Right atrium auricular region (tissue), 2 donors: ENCODE measurements around the gene ETHE1. TPM values are rescaled to one million over a fixed set of nuclear protein-coding genes. Genes with fewer than 3 reads are reported as not detected.

ENCODE experiments used
- DNase-seq: peaks from one replicate; pipeline ENCODE4 v3.0.0-alpha.2; 2019; ENCODE audit warnings: low spot score
- H3K27ac ChIP-seq, 2 donors: fragments of 200-600 bp; sonication (generic); 1 replicate in 1 of 2; 2 replicates in 1 of 2; pipeline ENCODE4 v1.5.1; 2016 to 2019
- H3K27me3 ChIP-seq, 2 donors: fragments of 200-600 bp; sonication (generic); one replicate each; pipeline versions ENCODE4 v1.5.1 to v1.6.0; 2017 to 2019
- H3K36me3 ChIP-seq: fragments of 200-600 bp; sonication (generic); one replicate; pipeline ENCODE4 v1.5.1; 2016
- H3K4me1 ChIP-seq, 2 donors: fragments of 200-600 bp; sonication (generic); one replicate each; pipeline versions ENCODE4 v1.5.1 to v1.6.0; 2017 to 2019
- H3K4me3 ChIP-seq, 2 donors: fragments of 200-600 bp; sonication (generic); 1 replicate in 1 of 2; 2 replicates in 1 of 2; pipeline ENCODE4 v1.5.1; 2017 to 2019; ENCODE audit warnings: mild to moderate bottlenecking in 1 of 2, moderate library complexity in 1 of 2
- H3K9me3 ChIP-seq, 2 donors: fragments of 200-600 bp; sonication (generic); one replicate each; pipeline ENCODE4 v1.5.1; 2019
- total RNA-seq, 2 donors: library from RNA; depleted of rRNA; stranded (reverse); fragments of >200 nt; gene quantifications; one replicate each; pipeline ENCODE4 v1.1.0, GENCODE V29; 2016
- TF ChIP-seq, protein P1 (sequence below), 2 donors: fragments of 200-600 bp; sonication (generic); IDR thresholded peaks; one replicate each; pipeline ENCODE4 v1.5.1; 2019; ENCODE audit warnings: antibody characterized with exemption in 2 of 2

ETHE1 gene
- total RNA-seq, 2 donors from 2014 or later: 17.9 to 25.4 TPM

DNA sequence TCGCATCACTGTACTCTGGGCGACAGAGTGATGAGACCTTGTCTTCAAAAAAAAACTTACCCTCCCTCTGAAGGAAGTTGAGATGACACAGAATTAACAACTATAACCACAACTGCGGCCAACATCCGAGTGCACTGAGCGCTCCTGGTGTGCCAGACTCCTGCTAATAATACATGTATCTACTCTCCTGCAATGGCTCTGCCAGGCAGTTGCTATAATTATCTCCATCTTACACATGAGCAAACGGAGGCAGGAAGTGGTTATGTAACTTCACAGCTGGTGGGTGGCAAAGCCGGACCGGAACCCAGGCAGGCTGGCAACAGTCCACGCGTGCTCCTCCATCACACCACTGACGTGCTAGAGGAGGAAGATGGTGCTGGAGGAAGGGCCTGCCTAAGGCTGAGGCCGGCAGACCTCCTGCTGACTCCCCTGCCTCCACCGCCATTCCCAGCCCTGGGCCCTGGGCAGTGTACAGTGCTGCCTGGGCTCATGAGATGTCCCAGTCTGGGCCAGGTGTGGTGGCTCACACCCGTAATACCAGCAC, 35.8 kb upstream of the ETHE1 start:
- H3K4me3 ChIP-seq: no peak overlapping the region
- H3K27ac ChIP-seq: peak overlapping the region; percentile 69 to 74
- no peaks in the 10 kb centered on the region for H3K9me3 ChIP-seq
- DNase-seq: peak; percentile 77
- H3K4me1 ChIP-seq: peaks cover 0 to 13% of the 10 kb centered on the region in 2 donors
- H3K36me3 ChIP-seq: peaks cover 24% of the 10 kb centered on the region
- TF ChIP-seq, protein P1, sequence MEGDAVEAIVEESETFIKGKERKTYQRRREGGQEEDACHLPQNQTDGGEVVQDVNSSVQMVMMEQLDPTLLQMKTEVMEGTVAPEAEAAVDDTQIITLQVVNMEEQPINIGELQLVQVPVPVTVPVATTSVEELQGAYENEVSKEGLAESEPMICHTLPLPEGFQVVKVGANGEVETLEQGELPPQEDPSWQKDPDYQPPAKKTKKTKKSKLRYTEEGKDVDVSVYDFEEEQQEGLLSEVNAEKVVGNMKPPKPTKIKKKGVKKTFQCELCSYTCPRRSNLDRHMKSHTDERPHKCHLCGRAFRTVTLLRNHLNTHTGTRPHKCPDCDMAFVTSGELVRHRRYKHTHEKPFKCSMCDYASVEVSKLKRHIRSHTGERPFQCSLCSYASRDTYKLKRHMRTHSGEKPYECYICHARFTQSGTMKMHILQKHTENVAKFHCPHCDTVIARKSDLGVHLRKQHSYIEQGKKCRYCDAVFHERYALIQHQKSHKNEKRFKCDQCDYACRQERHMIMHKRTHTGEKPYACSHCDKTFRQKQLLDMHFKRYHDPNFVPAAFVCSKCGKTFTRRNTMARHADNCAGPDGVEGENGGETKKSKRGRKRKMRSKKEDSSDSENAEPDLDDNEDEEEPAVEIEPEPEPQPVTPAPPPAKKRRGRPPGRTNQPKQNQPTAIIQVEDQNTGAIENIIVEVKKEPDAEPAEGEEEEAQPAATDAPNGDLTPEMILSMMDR (IDR thresholded peaks at IDR 0.05): no peak
- H3K27me3 ChIP-seq: no peaks in the 10 kb centered on the region

DNA sequence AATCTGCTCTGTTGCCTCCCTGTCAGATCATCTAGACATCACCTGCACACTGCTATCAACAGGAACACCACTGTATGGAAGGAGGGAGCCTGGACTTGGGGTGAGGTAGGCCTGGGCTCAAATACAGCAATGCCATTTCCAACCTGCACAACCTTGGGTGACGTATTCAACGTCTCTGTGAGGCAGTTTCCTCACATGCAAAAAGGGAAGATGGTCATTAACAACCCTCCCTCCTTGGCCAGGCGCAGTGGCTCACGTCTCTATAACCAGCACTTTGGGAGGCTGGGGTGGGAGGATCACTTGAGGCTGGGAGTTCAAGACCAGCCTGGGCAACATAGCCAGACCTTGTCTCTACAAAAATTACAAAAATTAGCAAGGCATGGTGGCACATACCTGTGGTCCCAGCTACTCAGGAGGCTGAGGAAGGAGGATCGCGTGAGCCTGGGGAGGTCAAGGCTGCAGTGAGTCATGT, 35.3 kb upstream of the ETHE1 start:
- peaks cover 25% of the 10 kb centered on the region for H3K36me3 ChIP-seq
- peak overlapping the region; percentile 69 to 74 for H3K27ac ChIP-seq

DNA sequence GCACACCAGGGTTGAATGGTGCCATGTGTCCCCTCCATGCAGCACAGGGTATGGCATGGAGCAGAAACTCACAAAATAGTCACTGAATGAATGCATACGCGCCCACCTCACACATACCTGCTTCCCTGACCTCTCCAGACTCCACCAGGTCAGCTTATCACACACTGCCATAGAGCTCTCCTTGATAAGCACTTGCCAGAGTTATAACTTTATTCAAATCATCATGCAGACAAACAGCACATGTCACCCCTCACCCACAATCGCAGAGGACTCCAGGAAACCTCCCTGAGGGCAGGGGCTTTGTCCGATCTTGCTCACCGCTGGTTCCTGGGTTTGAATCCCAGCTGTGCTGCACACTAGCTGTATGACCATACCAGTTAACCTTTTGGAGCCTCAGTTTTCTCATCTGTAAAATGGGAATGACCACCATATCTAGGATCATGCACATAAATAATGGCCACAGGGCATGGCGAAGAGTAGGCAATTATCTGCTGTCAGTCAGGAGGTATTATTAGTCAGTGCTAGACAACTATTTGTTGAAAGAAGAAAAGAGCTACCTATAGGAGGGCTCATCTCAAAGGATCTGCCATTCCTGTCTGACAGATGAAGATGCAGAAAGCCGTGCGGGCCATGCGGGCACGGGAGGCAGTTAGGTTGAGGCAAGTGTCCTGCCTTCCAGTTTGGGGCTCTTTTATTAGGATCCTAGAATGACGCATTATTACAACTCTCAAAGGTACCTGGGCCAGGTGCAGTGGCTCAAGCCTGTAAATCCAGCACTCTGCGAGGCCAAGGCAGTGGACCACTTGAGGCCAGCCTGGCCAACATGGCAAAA, 34.4 kb upstream of the ETHE1 start:
- no peaks in the 10 kb centered on the region for H3K9me3 ChIP-seq
- H3K27me3 ChIP-seq: no peaks in the 10 kb centered on the region
- TF ChIP-seq, protein P1 (IDR thresholded peaks at IDR 0.05): no peak
- no peak overlapping the region for H3K4me3 ChIP-seq
- peaks cover 25% of the 10 kb centered on the region for H3K36me3 ChIP-seq
- H3K27ac ChIP-seq: no peak overlapping the region
- H3K4me1 ChIP-seq: peaks cover 0 to 13% of the 10 kb centered on the region in 2 donors
- no peak for DNase-seq

More for the DNA sequence above, 35.3 kb upstream of the ETHE1 start:
- DNase-seq: no peak
- Histone ChIP-seq H3K4me1 (peaks cover 0 to 13% of the 10 kb centered on the region in 2 donors), H3K9me3 (no peaks in the 10 kb centered on the region), H3K27me3 (no peaks in the 10 kb centered on the region), H3K4me3 (no peak overlapping the region)
- TF ChIP-seq, protein P1 (IDR thresholded peaks at IDR 0.05): no peak

DNA sequence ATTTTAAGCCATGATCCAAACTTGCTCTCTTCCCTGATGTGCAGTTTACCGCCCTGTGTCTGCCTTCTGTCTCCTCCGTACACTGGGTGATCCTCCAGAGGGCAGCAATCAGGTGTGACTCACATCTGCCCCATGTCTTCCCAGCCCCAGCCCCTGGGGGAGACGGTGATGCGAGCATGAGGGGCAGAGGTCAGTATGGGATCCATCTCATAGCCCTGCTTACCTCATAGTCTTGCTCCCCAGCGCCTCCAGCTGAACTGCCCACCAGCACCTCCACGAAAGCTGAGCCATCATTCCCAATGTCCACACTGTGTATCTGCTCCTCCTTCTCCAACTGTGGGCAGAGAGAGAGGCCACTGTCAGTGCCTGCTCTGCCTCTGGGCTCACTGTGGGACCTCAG, 33.7 kb upstream of the ETHE1 start:
- no peaks in the 10 kb centered on the region for H3K9me3 ChIP-seq
- H3K27ac ChIP-seq: no peak overlapping the region
- peaks cover 25% of the 10 kb centered on the region for H3K36me3 ChIP-seq

DNA sequence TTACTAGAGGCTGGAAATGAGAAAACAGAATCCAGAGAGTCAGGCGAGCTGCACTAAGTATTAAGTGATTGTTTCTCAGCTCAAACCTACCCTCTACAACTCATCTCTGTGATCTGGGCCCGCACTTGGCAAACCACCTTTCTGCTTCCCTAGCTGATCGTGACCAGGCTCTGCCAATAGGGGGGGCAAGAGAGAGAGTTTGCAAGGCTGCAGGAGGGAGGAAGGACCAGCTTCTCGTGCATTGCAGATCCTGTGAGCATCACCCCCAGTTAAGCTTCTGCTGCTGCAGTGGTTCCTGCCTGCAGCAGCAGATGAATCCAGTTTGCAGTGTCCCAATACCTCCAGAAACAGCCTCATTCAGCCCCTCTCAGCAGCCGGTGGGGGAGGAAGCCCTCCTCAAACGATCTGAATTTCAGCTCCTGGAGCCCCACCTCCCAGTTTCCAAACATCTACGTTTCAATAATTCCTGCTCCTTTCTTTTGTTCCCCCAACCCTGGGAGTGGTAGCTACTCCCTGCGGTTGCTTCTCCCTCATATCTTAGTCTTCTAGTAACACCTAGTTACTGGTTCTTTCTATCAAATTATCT, 28.3 kb upstream of the ETHE1 start:
- TF ChIP-seq, protein P1 (IDR thresholded peaks at IDR 0.05): peak; percentile 32 to 66
- DNase-seq: peak; percentile 64
- no peak overlapping the region for H3K4me3 ChIP-seq
- H3K4me1 ChIP-seq: no peaks in the 10 kb centered on the region
- no peaks in the 10 kb centered on the region for H3K9me3 ChIP-seq
- no peaks in the 10 kb centered on the region for H3K27me3 ChIP-seq
- no peak overlapping the region for H3K27ac ChIP-seq
- peaks cover 39% of the 10 kb centered on the region for H3K36me3 ChIP-seq

More for the DNA sequence above, 33.7 kb upstream of the ETHE1 start:
- Histone ChIP-seq H3K4me1 (peaks cover 0 to 13% of the 10 kb centered on the region in 2 donors), H3K4me3 (no peak overlapping the region), H3K27me3 (no peaks in the 10 kb centered on the region)
- DNase-seq: no peak
- TF ChIP-seq, protein P1 (IDR thresholded peaks at IDR 0.05): no peak
